Liver (tissue), 10 donors: Measurements from ENCODE around the gene DHX40. TPM values are rescaled to one million over a fixed set of nuclear protein-coding genes. Genes with fewer than 3 reads are reported as not detected.
"Not testable (repeated sequence)": the region's sequence is repeated elsewhere in the genome, so short reads cannot be mapped to it uniquely, and the experiment has no call there.

Experiments used
- DNase-seq: peaks from one replicate; pipeline ENCODE4 v3.0.0-alpha.2; 2017; ENCODE audit warnings: low spot score
- H3K27ac ChIP-seq, 2 donors: one replicate each; pipeline ENCODE4 v1.7.0; 2013; ENCODE audit warnings: inconsistent platforms in 2 of 2, low read length in 2 of 2, control low read depth in 1 of 2, low read depth in 1 of 2, mild to moderate bottlenecking in 1 of 2
- H3K27me3 ChIP-seq, 4 donors: one replicate each; pipeline versions ENCODE4 v1.6.1 to v1.7.0; 2013; ENCODE audit warnings: low read length in 3 of 4, inconsistent platforms in 1 of 4, mild to moderate bottlenecking in 1 of 4, moderate library complexity in 1 of 4; ENCODE audit not compliant: control insufficient read depth in 4 of 4, insufficient read depth in 4 of 4
- H3K36me3 ChIP-seq, 4 donors: one replicate each; pipeline versions ENCODE4 v1.6.1 to v1.7.0; 2013; ENCODE audit warnings: low read length in 3 of 4, mild to moderate bottlenecking in 3 of 4, low read depth in 1 of 4, moderate library complexity in 1 of 4; ENCODE audit not compliant: control insufficient read depth in 4 of 4, insufficient read depth in 3 of 4
- H3K4me1 ChIP-seq, 4 donors: one replicate each; pipeline versions ENCODE4 v1.6.1 to v1.7.0; 2013; ENCODE audit warnings: low read length in 3 of 4, mild to moderate bottlenecking in 3 of 4, moderate library complexity in 1 of 4; ENCODE audit not compliant: control insufficient read depth in 4 of 4, insufficient read depth in 4 of 4
- H3K4me3 ChIP-seq, 3 donors: one replicate each; pipeline versions ENCODE4 v1.6.1 to v1.7.0; 2013; ENCODE audit warnings: low read length in 3 of 3, control low read depth in 1 of 3, low read depth in 1 of 3, mild to moderate bottlenecking in 1 of 3
- H3K9ac ChIP-seq, 2 donors: one replicate each; pipeline ENCODE4 v1.7.0; 2013; ENCODE audit warnings: low read length in 2 of 2, mild to moderate bottlenecking in 2 of 2, moderate library complexity in 2 of 2, control low read depth in 1 of 2, low read depth in 1 of 2
- H3K9me3 ChIP-seq, 4 donors: one replicate each; pipeline versions ENCODE4 v1.6.1 to v1.7.0; 2013; ENCODE audit warnings: low read length in 3 of 4; ENCODE audit not compliant: control insufficient read depth in 4 of 4
- ATF3 ChIP-seq: IDR thresholded peaks from 2 replicates; pipeline ENCODE4 v1.6.1; 2016; ENCODE audit warnings: antibody characterized with exemption
- EGR1 ChIP-seq, 2 donors: IDR thresholded peaks; 2 replicates each; pipeline ENCODE4 v1.6.1; 2016 to 2018; ENCODE audit warnings: antibody characterized with exemption in 2 of 2, low read depth in 2 of 2
- GABPA ChIP-seq, 2 donors: IDR thresholded peaks in 1 of 2; conservative IDR thresholded peaks in 1 of 2; 2 replicates each; pipeline ENCODE4 v1.6.1; 2016; ENCODE audit warnings: antibody characterized with exemption in 2 of 2, mild to moderate bottlenecking in 1 of 2, moderate library complexity in 1 of 2
- HNF4A ChIP-seq, 2 donors: conservative IDR thresholded peaks; 2 replicates each; pipeline ENCODE4 v1.6.1; 2016; ENCODE audit warnings: antibody characterized with exemption in 2 of 2, mild to moderate bottlenecking in 2 of 2
- JUND ChIP-seq, 2 donors: IDR thresholded peaks; 2 replicates each; pipeline ENCODE4 v1.6.1; 2016; ENCODE audit warnings: antibody characterized with exemption in 2 of 2
- NR2F2 ChIP-seq: IDR thresholded peaks from 2 replicates; pipeline ENCODE4 v1.6.1; 2016; ENCODE audit warnings: antibody characterized with exemption
- RXRA ChIP-seq, 2 donors: IDR thresholded peaks; 2 replicates each; pipeline ENCODE4 v1.6.1; 2017 to 2018; ENCODE audit warnings: antibody characterized with exemption in 2 of 2, mild to moderate bottlenecking in 1 of 2
- TAF1 ChIP-seq: conservative IDR thresholded peaks from 2 replicates; pipeline ENCODE4 v1.6.1; 2016; ENCODE audit warnings: antibody characterized with exemption, mild to moderate bottlenecking
- YY1 ChIP-seq: IDR thresholded peaks from 2 replicates; pipeline ENCODE4 v1.6.1; 2016; ENCODE audit warnings: antibody characterized with exemption, mild to moderate bottlenecking
- WGBS: extraction: QIAGEN DNeasy Blood & Tissue Kit; methylation state at CpG from one replicate; pipeline ENCODE4 v1.1.7; 2013; 5-methylcytosine and 5-hydroxymethylcytosine counted together
- polyA plus RNA-seq, 2 donors: library from polyadenylated mRNA; stranded (reverse) in 1 of 2; unstranded in 1 of 2; fragments of 200-250 nt in 1 of 2; fragments of >200 nt in 1 of 2; fragmentation: Nextera tagmentation in 1 of 2; extraction: Ambion mirVana in 1 of 2; gene quantifications; one replicate each; pipeline versions ENCODE4 v1.2.1 to v1.2.3, GENCODE V29; 2013 to 2015
- small RNA-seq: library from RNA; depleted of rRNA; stranded (forward); fragments of <200 nt; gene quantifications from one replicate; pipeline ENCODE3, GENCODE V24; 2014
- total RNA-seq, 2 donors: library from RNA; depleted of rRNA; stranded (reverse); fragments of >200 nt; gene quantifications; one replicate each; pipeline ENCODE4 v1.2.3, GENCODE V29; 2014
- TF ChIP-seq, protein P1 (sequence below): IDR thresholded peaks from 2 replicates; pipeline ENCODE4 v1.6.1; 2016; ENCODE audit warnings: antibody characterized with exemption
- TF ChIP-seq, protein P2 (sequence below): IDR thresholded peaks from 2 replicates; pipeline ENCODE4 v1.6.1; 2016; ENCODE audit warnings: antibody characterized with exemption
- donor health status: healthy.
- donor health status: healthy.
- donor health status: healthy.
- donor health status: healthy.
- donor health status: healthy.

The DHX40 gene
- total and polyA plus RNA-seq, 4 donors, result 3.8 to 20.7 (median 11.2) TPM

DNA sequence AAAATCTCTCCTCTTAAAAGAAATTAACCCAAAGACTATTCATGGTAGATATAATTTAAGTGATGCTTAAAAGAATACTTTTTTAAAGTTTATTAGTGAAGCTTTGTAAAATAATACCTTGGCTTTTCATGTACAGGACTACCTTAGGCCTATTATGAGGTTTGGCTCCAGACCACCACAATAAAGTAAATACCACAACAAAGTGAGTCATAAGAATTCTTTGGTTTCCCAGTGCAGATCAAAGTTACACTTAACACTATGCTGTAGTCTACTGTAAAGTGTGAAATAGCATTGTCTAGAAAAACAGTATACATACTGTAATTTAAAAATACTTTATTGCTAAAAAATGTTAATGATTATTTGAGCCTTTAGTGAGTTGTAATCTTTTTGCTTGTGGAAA lies 85.9 kb downstream of the DHX40 start:
- Histone ChIP-seq H3K9ac (no peak overlapping the region), H3K36me3 (peaks cover 12 to 69% (median 60%) of the 10 kb centered on the region in 4 donors), H3K27ac (no peak overlapping the region), H3K27me3 (no peaks in the 10 kb centered on the region), H3K9me3 (no peaks in the 10 kb centered on the region), H3K4me3 (no peak overlapping the region), H3K4me1 (no peaks in the 10 kb centered on the region)
- TF ChIP-seq NR2F2, result no peak
- TF ChIP-seq, protein P1, sequence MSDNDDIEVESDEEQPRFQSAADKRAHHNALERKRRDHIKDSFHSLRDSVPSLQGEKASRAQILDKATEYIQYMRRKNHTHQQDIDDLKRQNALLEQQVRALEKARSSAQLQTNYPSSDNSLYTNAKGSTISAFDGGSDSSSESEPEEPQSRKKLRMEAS, result no peak
- no peak for TF ChIP-seq JUND (IDR thresholded peaks at IDR 0.05)
- TF ChIP-seq ATF3, result no peak
- no peak for TF ChIP-seq EGR1 (IDR thresholded peaks at IDR 0.05; ENCODE audit: low read depth in 2 of 2)
- no peak for TF ChIP-seq RXRA (IDR thresholded peaks at IDR 0.05)
- no peak for TF ChIP-seq TAF1
- TF ChIP-seq, protein P2, sequence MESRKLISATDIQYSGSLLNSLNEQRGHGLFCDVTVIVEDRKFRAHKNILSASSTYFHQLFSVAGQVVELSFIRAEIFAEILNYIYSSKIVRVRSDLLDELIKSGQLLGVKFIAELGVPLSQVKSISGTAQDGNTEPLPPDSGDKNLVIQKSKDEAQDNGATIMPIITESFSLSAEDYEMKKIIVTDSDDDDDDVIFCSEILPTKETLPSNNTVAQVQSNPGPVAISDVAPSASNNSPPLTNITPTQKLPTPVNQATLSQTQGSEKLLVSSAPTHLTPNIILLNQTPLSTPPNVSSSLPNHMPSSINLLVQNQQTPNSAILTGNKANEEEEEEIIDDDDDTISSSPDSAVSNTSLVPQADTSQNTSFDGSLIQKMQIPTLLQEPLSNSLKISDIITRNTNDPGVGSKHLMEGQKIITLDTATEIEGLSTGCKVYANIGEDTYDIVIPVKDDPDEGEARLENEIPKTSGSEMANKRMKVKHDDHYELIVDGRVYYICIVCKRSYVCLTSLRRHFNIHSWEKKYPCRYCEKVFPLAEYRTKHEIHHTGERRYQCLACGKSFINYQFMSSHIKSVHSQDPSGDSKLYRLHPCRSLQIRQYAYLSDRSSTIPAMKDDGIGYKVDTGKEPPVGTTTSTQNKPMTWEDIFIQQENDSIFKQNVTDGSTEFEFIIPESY, result no peak
- no peak for TF ChIP-seq YY1
- no peak for TF ChIP-seq HNF4A (conservative IDR thresholded peaks at IDR 0.05)
- no peak for TF ChIP-seq GABPA (IDR thresholded peaks at IDR 0.05 in 1 of 2, conservative IDR thresholded peaks at IDR 0.05 in 1 of 2)
- DNase-seq, result no peak

DNA sequence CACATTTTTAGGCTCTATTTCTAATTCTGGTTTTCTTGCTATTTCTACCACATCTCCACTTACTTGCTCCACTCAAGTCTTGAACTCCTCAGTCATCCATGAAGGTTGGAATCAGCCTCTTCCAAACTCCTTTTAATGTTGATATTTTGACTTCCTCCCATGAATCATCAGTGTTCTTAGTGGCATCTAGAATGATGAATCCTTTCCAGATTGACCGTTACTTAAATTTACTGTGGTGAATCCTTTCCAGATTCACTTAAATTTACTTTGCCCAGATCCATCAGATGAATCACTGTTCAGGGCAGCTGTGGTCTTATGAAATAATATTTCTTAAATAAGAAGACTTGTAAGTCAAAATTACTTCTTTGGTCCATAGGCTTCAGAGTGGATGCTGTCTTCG lies 86.7 kb downstream of the DHX40 start:
- TF ChIP-seq JUND (IDR thresholded peaks at IDR 0.05) (no peak), GABPA (IDR thresholded peaks at IDR 0.05 in 1 of 2, conservative IDR thresholded peaks at IDR 0.05 in 1 of 2) (no peak)
- Histone ChIP-seq H3K27ac (no peak overlapping the region), H3K4me3 (no peak overlapping the region), H3K4me1 (no peaks in the 10 kb centered on the region), H3K36me3 (peaks cover 14 to 67% (median 60%) of the 10 kb centered on the region in 4 donors), H3K9me3 (no peaks in the 10 kb centered on the region), H3K9ac (no peak overlapping the region), H3K27me3 (no peaks in the 10 kb centered on the region)
- no peak for DNase-seq
- 94% methylated on average over 2 of the region's 2 CpGs for WGBS

DNA sequence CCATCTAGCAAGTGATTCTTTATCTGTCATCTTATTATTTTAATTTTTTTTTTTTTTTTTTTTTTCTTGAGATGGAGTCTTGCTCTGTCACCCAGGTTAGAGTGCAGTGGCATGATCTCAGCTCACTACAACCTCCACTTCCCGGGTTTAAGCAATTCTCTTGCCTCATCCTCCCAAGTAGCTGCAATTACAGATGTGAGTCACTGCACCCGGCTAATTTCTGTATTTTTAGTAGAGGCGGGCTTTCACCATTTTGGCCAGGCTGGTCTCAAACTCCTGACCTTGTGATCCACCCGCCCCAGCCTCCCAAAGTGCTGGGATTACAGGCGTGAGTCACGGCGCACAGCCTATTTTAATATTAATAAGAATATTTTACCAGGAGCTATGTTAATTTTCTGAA lies 91.2 kb downstream of the DHX40 start:
- not testable (repeated sequence) for H3K9me3 ChIP-seq, H3K27ac ChIP-seq, H3K4me3 ChIP-seq, H3K27me3 ChIP-seq, DNase-seq, H3K4me1 ChIP-seq, H3K9ac ChIP-seq
- peaks cover 16 to 68% (median 64%) of the 10 kb centered on the region in 4 donors for H3K36me3 ChIP-seq
- WGBS, result 92% methylated on average over 7 of the region's 7 CpGs

Small RNAs within 50 kb of the gene (small RNA-seq; reads per million reads assigned to genes)
- gene RNU4-13P, result 0.07 reads per million

Other genes with a start within 250 kb of the DHX40 start
- 10 to 100 TPM; 12.0 to 23.8 TPM for gene YPEL2, start 234.0 kb upstream of the DHX40 start, total RNA-seq
- 10 to 100 TPM in 1 of 2 donors, 1 to 10 TPM in 1; 4.2 to 10.6 TPM for gene YPEL2, start 234.0 kb upstream of the DHX40 start, polyA plus RNA-seq
- 100 to 1,000 TPM; 274 to 282 TPM for gene CLTC, start 54.3 kb downstream of the DHX40 start, total RNA-seq
- gene CLTC, start 54.3 kb downstream of the DHX40 start, polyA plus RNA-seq, result 10 to 100 TPM; 59.9 to 69.7 TPM
- gene PTRH2, start 141.8 kb downstream of the DHX40 start, total RNA-seq, result 10 to 100 TPM in 1 of 2 donors, 1 to 10 TPM in 1; 9.7 to 23.4 TPM
- 10 to 100 TPM; 22.7 to 39.1 TPM for gene PTRH2, start 141.8 kb downstream of the DHX40 start, polyA plus RNA-seq
- 100 to 1,000 TPM in 1 of 2 donors, 10 to 100 TPM in 1; 58.1 to 118 TPM for gene VMP1, start 142.0 kb downstream of the DHX40 start, total RNA-seq
- 10 to 100 TPM; 46.4 to 85.0 TPM for gene VMP1, start 142.0 kb downstream of the DHX40 start, polyA plus RNA-seq